Right lung (tissue), 10 donors: ENCODE results near the gene KRTAP3-3. TPM values are rescaled to one million over a fixed set of nuclear protein-coding genes. Genes with fewer than 3 reads are reported as not detected.
"Not testable (repeated sequence)": the region's sequence is repeated elsewhere in the genome, so short reads cannot be mapped to it uniquely, and the experiment has no call there.

Experiments used
- DNase-seq, 2 donors: peaks; one replicate each; pipeline ENCODE4 v3.0.0-alpha.2; 2013
- long read RNA-seq, 8 donors: transcript quantifications; one replicate each; lab custom pipeline, GENCODE V29; 2026
- polyA plus RNA-seq, 5 donors: library from polyadenylated mRNA; unstranded; fragments of 120-200 nt; gene quantifications; one replicate each; pipeline versions ENCODE4 v1.2.1 to v1.2.3, GENCODE V29; 2013; ENCODE audit warnings: inconsistent platforms in 1 of 5, low replicate concordance in 1 of 5; ENCODE audit not compliant: insufficient read length in 5 of 5, insufficient read depth in 1 of 5

KRTAP3-3 gene
- not detected for polyA plus RNA-seq
- long read RNA-seq, donor 1, result 0 reads
- long read RNA-seq, donor 2, result 0 reads
- long read RNA-seq, donor 3, result 0 reads
- long read RNA-seq, donor 4, result 0 reads
- long read RNA-seq, donor 5, result 0 reads
- long read RNA-seq, donor 6, result 0 reads
- long read RNA-seq, donor 7, result 0 reads
- long read RNA-seq, donor 8, result 0 reads

DNA sequence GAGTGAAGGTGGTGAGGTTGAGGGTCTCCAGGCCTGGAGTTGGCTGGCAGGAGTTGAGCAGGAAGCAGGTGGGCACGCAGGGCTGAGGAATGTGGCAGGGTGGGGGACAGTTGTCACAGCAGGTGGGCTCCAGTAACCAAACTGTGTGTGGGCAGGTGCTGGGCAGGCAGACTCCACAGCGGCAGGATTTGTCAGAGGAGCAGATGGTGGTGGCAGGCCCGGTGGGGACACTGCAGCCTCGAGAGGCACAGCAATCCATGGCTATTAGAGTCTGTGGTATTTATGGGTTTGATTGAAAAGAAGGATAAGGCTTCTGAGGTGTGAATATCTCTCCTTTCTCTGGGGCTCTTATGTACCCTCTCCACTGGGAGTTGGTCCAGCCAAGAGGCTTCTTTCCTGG lies at the start of gene KRTAP3-3:
KRTAP3-3 (minus strand) TSS at position 326 of the 400 bp plus-strand sequence; CDS start at position 259, 67 bp downstream.
- DNase-seq, result no peak

DNA sequence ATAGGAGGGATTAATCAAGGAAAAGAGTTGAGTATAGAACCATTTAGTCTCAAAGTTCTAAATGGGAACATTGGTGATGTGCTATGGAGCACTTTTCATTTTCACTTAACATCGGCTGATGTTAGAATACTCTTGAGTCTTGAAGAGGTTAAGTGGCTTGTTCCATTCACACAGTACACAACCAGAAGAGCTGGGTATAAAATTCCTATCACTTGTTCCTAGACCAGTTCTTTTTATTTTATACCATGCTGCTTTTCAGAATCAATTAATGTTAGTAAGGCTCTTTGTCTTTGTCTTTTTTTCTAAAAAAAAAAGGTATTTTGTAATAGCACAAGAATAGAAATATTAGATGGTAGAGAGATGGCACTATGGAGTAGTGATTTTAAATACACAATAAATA lies 49.0 kb upstream of the KRTAP3-3 start:
- DNase-seq, result no peak

DNA sequence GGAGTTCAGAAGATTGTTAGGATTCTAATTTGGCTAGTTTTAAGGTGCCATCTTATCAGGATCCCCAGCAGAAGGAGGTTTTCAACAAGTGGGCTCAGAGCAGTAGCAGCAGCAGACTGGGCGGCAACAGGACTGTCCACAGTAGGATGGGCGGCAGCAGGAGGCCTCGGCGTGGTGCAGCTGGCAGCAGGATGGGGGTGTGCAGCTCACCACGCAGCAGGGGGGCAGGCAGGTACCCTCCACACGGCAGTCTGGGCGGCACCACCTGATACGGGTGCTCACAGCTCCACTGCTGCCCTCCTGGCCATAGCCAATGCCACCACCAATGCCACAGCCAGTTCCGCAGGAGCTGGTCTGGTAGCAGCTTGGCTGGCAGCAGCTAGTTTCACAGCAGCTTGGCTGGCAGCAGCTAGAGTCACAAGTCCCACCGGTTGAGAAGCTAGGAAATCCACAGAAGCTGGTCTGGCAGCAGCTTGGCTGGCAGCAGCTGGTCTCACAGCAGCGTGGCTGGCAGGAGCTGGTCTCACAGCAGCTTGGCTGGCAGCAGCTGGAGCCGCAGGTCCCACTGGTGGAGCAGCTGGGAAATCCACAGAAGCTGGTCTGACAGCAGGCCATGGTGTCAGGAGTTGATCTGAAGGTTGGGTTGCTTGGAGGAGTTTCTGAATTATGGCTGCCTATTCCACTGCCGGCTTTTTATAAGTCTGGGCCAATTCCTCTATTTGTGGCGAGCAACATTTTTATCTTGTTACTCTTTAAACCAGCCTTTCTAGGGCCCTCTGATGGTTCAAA lies 47.0 kb upstream of the KRTAP3-3 start, which contains the start of gene KRTAP1-1:
KRTAP1-1 (minus strand) TSS at position 668 of the 789 bp plus-strand sequence; CDS start at position 615, 53 bp downstream.
- not testable (repeated sequence) for DNase-seq

DNA sequence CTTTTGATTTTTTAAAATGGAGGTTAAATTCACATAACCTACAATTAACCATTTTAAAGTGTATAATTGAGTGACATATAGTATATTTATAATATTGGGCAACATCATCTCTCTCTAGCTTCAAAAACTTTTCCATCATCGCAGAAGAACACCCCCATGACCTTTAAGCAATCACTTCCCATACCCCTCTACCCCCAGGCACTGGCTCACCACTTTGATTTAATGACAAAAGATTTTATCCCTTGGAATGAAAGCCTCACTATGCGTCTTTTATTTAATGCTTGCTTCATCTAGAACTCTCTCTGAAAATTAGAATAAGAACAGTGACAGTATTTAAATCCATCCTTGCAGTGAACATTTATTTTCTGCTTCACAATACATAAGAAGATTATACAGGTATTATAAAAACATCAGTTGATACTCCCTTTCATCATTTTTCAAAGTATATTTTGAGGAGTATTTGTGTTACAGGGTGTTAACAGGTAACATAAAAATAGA lies 43.9 kb upstream of the KRTAP3-3 start:
- DNase-seq, result no peak

DNA sequence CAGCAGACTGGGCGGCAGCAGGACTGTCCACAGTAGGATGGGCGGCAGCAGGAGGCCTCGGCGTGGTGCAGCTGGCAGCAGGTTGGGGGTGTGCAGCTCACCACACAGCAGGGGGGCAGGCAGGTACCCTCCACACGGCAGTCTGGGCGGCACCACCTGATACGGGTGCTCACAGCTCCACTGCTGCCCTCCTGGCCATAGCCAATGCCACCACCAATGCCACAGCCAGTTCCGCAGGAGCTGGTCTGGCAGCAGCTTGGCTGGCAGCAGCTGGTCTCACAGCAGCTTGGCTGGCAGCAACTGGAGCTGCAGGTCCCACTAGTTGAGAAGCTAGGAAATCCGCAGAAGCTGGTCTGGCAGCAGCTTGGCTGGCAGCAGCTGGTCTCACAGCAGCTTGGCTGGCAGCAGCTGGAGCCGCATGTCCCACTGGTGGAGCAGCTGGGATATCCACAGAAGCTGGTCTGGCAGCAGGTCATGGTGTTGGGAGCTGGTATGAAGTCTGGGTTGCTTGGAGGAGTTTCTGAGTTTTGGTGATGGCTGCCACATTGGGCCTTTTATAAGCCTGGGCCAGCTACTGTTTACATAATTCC lies 40.5 kb upstream of the KRTAP3-3 start, which contains the start of gene KRTAP1-3:
KRTAP1-3 (minus strand) TSS at position 529 of the 590 bp plus-strand sequence; CDS start at position 476, 53 bp downstream.
- not testable (repeated sequence) for DNase-seq

DNA sequence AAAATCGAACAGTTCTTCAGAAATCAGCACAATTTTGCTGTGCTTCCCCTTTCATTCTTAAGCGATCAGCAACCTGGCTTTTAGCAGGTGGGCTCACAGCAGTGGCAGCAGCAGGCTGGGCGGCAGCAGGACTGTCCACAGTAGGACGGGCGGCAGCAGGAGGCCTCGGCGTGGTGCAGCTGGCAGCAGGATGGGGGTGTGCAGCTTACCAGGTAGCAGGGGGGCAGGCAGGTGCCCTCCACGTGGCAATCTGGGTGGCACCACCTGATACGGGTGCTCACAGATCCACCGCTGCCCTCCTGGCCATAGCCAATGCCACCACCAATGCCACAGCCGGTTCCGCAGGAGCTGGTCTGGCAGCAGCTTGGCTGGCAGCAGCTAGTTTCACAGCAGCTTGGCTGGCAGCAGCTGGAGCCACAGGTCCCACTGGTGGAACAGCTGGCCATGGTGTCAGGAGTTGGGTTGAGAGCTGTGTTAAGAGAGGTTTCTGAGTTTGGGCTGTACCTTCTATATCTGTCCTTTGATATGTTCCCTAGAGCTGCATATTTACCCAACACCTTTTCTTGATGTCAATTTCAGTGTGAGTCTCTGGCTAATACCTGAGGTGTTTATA lies 35.8 kb upstream of the KRTAP3-3 start, which contains the start of gene KRTAP1-4:
KRTAP1-4 (minus strand) TSS at position 563 of the 613 bp plus-strand sequence; CDS start at position 446, 117 bp downstream.
- DNase-seq, result no peak

DNA sequence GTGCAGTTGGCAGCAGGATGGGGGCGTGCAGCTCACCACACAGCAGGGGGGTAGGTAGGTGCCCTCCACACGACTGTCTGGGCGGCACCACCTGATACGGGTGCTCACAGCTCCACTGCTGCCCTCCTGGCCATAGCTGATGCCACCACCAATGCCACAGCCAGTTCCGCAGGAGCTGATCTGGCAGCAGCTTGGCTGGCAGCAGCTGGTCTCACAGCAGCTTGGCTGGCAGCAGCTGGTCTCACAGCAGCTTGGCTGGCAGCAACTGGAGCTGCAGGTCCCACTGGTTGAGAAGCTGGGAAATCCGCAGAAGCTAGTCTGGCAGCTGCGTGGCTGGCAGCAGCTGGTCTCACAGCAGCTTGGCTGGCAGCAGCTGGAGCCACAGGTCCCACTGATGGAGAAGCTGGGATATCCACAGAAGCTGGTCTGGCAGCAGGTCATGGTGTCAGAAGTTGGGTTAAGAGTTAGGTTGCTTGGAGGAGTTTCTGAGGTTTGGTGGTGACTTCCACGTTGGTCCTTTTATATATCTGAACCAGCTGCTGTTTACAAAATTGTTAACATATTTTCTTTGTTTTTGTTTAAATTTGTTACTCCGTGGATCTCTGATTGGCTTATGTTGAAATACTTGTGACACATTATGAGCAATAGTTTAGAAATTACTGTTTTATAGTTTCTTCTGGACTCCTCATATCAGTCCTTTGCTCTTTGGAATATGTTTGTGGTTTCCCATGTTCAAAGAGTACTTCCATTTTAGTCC lies 32.9 kb upstream of the KRTAP3-3 start, which contains the start of gene KRTAP1-5:
KRTAP1-5 (minus strand) TSS at position 494 of the 757 bp plus-strand sequence; CDS start at position 441, 53 bp downstream.
- DNase-seq, result no peak

DNA sequence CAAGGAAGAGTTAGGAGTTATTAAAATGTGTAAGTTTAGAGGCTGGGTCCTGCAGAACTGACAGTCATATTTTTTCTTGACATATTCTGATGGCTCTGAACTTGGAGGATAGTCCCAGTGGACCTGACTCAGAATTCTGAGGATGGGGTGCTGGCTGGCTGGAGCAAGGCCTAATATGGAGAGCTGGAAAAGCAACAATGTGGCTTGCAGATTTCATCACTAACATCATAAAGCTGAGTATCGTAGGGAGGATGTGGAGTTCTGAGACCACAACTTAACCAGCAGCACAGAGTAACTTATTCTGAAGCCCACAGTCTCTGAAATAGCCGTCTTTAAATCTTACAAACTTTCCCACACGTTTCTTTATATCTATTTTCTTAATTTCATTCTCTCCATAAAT lies 30.7 kb upstream of the KRTAP3-3 start:
- DNase-seq, result no peak

DNA sequence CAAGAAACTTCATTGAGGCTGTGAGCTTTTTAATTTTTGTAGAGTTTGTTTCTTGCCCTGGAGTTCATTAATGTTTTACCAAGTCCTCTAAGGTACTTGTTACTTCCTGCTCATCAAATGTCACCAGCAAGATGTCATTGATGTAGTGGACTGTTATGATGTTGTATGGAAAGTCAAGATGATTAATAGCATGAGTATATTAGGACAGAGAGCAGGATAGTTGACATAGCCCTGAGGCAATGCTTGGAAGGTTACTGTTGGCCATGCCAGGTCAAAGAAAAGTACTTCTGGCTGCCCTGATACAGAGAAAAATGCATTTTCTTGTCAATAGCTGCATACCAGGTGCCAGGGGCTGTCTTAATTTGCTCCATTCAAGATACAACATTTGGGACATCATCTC lies 26.4 kb upstream of the KRTAP3-3 start:
- no peak for DNase-seq

DNA sequence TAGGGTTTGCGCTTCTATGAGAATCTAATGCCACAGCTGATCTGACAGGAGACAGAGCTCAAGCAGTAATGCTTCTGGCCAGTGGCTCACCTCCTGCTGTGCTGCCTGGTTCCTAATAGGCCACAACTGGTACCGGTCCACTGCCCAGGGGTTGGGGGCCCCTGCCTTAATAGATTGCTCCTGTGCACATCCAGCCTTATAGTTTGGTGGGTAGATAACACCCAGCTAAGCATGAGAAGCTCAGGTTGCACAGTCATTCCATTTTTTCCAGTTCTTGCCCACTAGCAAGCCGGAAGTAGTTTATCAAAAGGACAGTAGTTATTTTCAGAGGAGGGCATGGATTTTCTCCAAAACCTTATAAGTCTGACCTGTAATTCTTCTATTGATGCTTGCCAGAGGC lies 25.5 kb upstream of the KRTAP3-3 start:
- no peak for DNase-seq

DNA sequence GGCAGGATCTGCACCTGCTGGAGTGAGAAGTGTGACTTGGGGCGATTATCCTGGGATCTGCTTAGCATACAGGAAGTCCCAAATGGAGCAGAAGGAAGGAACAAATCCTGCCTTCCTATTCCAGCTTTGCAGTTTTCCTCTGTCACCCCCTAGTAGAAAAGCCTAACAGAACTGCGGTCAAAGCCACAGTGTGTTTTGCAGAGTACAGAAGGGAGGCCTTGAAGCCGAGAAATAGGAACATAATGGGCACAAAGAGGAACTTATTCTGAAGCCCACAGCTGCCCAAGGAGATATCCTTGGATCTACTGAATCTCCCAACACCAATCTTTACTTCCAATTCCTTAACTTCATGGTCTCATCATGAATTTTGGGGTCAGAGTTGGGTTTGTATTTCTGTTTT lies 24.6 kb upstream of the KRTAP3-3 start:
- DNase-seq, result no peak

DNA sequence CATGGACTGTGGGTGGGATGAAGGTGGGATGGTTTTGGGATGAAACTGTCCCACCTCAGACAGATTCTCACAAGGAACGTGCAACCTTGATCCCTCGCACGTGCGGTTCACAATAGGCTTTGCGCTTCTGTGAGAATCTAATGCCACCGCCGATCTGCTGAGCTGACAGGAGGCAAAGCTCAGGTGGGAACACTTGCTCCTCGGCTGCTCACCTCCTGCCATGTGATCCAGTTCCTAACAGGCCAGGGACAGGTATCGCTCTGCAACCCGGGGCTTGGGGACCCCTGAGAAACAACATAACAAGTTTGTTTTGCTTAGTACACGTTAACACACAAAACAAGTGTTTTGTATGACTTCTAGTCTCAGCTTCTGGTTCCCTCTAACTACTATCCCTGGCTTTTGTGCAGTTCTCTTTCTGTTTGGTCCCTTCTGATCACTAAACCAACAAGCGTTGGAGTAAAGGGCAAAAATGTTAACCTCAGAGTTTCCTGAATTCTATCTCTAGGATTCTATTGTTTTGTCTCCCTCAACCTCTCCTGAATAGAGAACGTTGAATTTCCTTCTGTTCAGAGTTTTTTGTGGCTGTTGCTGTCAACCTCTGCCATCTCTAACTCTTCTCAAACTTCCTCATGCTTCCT lies 22.7 kb upstream of the KRTAP3-3 start:
- no peak for DNase-seq

DNA sequence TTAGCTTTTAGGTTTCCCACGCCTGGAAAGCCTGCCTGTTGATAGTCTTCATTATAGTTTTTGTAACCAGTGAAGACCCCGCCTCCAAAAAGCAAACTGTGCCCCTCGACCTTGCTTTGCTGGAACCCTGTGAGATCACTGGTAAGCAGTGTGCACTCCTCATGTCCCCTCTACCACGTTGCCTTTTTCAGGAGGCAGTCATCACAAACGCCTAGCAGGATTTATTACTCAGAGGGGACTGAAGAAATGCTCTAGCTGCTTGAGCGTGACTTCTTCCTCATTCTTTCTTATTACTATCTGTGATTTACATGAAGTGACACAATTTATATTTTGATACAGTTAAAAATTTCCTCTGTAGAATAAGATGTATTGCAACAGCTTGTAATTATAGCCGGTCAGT lies 21.5 kb upstream of the KRTAP3-3 start:
- no peak for DNase-seq

DNA sequence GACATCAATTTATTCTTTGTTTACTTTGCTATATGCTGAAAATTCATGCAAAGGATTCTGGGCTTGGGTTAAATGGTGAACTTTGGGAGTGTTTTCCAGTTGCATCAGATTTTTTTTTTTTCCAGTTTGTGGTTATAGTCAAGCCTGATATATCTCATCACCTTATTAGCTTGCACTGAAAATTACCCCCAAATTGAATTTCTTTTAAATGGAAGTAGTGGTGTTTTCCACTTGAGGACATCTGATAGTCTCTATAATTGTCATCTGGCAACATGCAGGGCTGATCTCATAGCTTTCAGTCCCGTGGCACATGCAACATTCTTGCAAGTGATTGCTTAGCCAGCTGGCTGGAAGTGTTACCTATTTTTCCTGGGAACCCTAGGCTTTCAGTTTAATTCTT lies 19.6 kb upstream of the KRTAP3-3 start:
- no peak for DNase-seq

DNA sequence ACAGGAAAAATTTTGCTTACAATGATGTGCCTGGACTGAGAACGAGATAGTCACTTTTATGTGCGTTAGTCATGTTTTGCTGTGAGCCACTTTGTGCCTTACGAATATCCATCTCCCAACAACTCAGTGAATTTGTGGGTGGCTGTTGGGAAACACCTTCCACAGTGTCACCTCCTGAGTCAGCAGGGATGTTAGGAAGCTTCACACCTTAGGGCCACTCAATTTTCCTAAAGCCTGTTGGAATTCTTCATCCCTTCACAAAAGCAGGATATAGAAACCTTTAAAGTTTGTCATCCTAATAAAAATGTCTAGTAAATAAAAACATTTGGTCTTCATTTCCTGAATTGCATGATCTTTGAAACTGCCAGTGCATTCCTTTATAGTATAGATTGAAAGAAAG lies 19.2 kb upstream of the KRTAP3-3 start:
- DNase-seq, result no peak

DNA sequence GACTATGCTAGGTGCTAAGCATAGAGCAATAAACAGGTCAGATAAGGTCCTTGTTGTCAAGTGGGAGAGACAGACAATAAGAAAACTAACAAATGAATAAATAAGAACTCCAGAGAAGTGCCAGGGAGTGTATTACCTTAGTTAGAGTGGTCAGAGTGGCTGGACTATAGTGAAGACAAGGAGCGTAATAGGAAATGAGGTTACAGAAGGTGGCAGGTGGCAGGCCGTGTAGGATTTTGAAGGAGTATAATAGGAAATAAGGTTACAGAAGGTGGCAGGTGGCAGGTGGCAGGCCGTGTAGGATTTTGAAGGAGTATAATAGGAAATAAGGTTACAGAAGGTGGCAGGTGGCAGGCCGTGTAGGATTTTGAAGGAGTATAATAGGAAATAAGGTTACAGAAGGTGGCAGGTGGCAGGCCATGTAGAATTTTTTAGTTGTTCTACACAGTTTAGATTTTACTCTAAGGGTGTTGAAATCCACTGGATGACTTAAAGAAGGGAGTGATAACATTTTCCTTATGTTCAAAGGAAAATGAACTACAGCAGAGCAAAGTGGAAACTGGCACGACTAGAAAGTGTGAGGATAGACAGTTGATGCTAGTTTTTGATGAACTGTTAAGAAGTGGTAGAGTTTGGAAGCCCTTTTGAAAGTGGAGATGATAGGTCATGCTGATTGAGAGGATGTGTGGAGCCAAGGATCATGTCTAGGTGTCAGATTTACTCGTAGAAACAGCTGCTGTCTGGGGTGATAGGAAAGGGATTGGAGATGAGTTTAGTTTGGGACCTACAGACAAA lies 18.6 kb upstream of the KRTAP3-3 start:
- DNase-seq, result no peak

DNA sequence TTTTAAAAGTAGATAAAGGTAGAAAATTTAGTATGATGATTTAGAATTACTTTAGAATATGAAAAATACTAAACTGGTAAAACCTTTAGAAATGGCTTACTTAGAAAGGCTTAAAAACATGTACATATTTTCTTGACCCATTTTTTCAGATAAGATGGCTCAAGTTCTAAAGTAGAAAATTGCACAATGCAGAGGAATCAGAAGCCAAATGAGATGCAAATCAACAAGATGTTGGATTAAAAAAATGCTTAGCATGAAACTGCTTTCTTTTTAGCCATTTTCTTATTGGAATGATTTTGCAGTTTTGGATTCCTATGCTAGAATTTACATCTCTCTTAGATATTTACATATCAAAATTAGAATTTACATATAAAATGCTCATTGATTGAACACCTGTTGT lies 16.5 kb upstream of the KRTAP3-3 start:
- DNase-seq, result no peak

DNA sequence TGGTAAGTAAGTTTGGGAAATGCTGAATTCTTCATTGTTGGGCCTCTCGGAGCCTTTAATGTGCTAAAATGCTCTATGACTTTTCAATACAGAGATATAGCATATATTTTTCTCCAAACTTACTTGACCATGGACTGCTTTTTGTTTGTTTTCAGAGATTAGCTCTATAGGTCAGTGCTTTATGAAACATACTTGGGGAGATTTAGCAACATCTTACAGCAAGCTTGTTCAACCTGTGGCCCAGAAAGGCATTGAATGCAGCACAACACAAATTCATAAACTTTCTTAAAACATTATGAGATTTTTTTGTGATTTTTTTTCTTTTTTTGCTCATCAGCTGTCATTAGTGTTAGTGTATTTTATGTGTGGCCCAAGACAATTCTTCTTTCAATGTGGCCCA lies 16.0 kb upstream of the KRTAP3-3 start:
- no peak for DNase-seq

DNA sequence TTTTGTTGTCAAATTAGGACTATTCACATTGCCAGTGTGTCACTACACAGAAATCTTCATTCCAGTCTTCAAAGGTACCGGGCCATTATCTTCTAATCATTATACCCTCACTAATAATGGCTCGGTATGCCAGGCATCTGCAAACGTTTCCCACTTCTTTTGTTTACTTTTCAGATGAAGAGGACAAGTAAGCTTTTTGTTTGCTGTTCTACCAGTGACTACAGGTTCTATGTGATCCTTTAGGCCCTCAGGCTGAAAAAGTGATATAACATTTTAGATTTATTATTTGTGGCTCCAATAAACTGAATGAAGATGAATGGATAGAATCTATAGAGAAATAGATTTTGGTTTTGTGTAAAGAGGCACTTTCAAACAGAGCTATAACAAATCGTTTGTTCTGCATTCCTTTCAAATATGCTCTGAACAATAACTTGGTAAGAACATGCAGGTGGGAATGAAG lies 15.4 kb upstream of the KRTAP3-3 start:
- no peak for DNase-seq

DNA sequence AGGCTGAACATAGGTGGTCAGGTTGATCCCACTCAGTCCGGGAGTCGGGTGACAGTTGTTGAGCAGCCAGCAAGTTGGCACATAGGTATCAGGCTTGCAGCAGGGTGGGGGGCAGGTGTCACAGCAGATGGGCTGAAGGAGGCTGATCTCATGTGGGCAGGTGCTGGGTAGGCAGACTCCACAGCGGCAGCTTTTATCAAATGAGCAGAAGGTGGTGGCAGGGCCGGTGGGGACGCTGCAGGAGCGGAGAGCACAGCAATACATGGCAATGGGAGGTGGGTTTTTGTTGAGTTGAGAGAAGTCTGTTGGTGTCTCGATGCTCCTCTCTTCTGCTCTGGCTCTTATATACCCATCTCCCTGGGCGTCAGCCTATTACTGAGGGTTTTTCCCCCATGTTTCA lies 14.8 kb upstream of the KRTAP3-3 start, which contains the start of gene KRTAP3-1:
KRTAP3-1 (minus strand) TSS at position 318 of the 400 bp plus-strand sequence; CDS start at position 264, 54 bp downstream.
- no peak for DNase-seq
